ENCODE data around the gene NPSR1.
"Not testable (repeated sequence)": the region's sequence is repeated elsewhere in the genome, so short reads cannot be mapped to it uniquely, and the experiment has no call there.

The NPSR1 gene

DNA sequence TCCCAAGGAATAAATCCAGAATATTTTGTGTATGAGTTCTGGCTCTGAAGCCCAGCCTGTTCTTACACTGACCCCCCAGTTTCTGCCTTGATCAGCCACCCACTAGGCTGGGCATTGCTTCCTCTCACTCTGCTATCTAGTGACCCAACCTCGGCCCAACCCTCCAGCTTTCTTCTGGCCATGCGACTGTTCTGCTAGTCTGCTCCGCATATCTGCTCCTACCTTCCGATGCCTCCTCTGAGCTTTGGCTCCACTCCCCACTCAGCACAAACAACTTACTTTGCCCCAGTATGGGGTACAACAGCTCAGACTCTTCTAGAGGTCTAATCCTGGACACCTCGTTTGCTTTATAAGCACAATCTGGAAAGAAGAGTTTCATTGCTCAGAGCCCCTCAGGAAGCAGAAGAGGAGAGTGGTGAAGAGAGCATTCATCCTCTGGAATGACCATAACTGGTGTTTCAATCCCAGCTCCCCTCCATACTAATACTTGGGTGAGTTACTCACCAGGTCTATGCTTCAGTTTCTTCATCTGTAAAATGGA, 99.6 kb downstream of the NPSR1 start:
- no peak for DNase-seq (ENCODE audit: low read depth)

DNA sequence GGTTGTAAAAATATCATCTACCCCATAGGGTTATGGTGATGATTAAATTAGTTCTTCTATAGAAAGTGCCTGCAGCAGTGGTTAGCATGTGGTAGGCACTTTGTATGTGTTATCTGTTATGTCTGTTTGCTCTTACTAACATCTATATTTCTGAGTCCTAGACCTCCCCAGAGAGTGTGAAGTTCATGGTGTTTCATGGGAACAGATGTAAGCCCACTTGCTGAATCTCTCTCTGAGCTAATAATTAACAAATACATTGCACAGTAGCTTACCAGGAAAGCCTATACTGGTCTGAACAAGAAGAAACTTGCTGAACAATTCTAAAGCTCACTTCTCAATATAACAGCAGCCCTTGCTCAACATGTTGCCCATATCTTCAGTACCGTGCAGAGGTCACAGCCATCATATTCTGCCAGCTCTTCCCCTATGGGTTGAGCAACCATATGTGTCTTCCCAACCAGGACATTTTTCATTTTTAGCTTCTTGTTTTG, 100.1 kb downstream of the NPSR1 start:
- no peak for DNase-seq (ENCODE audit: low read depth)

DNA sequence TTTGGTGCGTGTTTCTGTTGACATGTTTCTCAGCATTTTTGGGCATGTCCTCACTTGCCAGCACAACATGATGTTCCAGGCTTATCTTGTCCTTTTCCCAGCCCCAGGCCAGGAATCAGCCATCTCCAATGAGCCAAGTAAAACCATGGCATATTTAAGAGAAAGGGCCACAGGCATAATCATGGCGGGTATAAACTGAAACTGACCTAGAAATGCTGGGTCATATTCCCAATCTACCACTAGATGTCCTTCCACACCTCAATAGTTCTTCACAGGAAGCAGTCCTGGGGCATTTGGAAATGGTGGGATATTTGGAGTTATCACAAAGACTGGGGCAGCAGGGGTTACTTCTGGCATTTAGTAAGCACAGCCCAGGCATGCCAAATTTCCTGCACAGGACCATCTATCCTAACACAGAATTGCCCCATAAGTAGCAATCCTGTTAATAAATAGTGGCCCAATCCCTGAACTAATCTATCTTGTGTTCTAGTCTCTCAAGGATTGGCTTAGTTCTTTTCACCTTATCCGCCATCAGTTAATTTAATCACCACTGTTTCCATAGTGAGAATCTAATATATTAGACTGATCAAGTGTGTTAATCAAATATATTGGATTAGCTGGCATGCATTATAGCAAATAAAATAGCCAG, 101.6 kb downstream of the NPSR1 start:
- DNase-seq (ENCODE audit: low read depth): peak; percentile 10

DNA sequence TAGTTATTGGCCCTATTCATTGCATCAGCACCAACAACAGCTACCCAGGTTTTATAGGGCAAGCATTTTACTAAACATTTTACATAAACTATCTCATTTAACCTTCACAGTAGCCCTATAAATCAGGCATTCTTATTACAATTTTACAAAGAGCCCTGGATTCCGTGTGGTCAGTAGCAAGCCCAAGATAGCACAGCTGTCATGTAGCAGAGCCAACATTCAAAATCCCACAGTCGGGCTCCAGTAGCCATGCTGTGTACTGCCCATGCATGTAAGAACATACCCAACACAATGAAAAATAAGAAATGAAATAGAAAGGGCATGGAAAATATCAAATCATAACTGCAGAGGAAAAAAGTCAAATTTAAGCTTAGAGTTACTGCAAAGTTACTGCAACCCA, 102.3 kb downstream of the NPSR1 start:
- DNase-seq (ENCODE audit: low read depth): no peak

DNA sequence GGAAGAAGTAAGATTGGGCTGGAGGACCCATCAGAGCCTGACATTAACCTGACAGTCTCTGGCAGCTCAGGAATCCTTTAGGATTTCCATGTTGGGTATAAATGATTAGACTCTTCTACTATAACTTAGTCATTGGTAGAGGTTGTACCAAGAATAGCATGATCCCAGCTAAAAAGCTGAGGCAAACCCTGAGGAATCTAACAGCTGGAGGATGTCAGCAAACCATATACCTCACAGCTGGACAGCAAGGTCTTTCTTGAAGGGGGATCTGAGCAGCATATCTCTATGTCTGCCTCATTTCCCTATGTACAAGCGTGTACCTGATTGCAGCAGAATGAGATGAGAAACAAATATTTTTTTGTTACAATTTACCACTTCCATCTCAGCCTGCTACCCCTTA, 103.2 kb downstream of the NPSR1 start:
- DNase-seq (ENCODE audit: low read depth): no peak

DNA sequence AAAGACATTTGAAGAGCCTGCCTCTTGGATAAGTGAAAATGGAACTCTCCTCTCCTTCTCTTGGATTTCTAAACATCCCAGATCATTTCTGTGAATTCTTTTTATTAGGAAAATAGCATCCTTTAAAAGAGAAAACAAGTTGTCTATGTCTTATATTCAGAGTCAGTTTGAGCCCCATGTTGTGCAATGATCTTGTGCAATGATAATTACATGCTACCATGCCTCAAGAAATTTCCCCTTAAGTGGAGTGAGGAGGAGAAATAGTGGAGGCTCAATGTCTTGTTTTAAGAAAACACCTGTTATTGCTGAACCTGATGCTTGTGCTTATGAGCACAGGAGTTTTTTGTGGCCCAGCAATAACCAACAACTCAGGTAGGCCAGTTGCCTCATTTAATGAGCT, 103.6 kb downstream of the NPSR1 start:
- no peak for DNase-seq (ENCODE audit: low read depth)

DNA sequence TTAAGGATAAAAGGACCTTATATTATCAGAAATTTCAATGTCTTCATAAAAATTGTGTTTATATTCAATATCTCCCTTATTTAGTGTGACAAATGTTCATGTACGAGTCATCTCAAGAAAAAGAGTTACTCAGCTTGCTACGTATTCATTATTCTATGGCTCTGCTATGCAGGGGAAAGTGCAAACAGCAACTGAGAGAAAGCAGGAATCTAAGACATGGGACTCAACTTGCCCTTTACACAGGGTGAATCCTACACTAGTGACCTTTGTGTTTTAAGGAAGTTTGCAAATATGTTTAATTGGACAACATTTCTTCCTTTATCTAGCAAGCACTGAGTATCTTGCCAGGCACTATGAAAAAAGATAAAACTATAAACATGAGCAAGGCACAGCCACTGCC, 104.7 kb downstream of the NPSR1 start:
- DNase-seq (ENCODE audit: low read depth): no peak

DNA sequence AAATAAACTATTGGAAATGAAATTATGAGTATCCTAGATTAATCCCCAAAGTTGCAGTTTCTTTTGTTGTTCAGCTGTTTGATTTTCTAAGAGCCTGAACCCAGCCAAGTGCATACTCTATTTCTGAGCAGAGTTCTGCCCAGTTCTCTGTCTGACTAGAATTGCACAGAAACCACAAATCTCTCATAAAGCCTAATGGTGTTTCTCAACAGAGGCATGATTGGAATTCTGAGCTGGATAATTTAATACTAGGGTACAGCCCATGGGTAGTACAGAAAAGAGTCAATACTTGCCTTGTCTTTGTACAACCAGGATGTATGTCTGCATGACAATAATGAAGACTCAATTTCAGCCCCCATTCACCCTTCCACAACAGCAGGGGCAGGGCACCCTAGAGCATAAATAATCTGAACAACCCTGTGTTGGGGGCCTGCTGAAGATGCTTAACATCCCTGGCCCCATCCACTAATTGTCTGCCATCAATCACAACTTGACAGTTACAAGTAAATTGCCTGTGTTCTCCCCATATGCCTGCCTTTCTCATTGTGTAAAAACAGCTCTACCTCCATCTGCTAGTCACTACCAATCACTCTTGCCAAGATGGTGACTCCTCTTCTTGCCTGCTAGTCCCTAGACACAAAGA, 114.4 kb downstream of the NPSR1 start:
- DNase-seq (ENCODE audit: low read depth): no peak

DNA sequence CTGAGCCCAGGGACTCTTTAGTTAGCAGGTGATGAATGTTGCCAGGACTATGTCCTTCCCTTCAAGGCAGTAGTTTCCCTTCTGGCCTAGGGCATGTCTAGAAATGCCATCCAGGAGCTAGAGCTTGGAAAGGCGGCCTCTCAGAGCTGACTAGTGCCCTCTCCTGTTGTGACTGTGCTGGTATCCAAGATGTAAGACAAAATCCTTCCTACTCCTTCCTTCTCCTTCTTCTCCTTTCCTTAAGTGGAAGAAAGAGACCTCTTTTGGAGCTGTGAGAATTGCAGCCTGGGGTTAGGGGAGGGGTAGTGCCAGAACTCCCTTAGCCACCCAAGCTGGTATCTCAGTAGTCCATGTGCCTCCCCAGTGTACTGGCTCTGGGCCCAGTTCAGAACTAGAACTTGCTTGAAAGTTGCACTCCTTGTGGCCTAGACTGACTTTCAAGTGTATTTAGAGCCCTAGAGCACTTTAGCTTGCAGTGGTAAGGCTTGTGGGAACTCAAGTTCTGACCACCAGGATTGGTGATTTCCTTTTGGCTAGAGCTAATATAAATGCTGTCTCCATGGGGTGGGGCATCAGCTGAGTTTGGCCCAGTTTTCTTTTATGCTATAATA, 118.8 kb downstream of the NPSR1 start:
- no peak for DNase-seq (ENCODE audit: low read depth)

DNA sequence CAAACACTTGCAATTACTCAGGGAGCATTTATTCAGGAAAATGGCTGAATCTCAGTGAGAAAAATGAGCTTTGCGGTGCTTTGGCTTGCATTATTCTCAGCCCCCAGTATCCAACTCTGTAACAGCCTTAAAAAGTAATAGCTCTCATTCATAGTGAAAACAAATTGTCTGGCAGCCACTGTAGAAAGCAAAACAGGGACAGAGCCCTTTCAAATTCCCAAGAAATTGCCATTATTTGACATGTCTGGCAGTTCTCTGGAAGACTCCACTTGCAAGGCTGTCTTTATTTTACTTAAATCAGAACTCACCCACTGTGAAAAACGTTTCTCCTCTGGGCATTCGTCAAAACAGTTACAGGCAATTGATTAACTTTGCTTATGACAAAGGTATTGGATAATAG, 122.5 kb downstream of the NPSR1 start:
- no peak for DNase-seq (ENCODE audit: low read depth)

DNA sequence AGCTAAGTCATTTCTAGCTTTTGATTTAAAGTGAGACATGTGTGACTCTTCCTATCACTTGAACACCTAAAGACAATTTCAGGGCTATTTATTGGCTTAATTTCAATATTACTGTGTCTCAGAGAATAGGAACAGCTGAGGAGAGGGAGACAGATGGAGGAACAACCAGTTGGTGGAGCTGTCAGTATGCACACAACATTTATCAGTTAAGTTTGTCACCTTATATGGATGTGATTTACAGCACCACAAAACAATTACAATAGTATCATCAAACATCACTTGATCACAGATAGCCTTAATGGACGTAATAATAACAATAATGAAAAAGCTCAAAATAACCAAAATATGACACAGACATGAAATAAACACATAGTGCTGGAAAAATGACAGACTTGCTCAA, 129.6 kb downstream of the NPSR1 start:
- no peak for DNase-seq (ENCODE audit: low read depth)

DNA sequence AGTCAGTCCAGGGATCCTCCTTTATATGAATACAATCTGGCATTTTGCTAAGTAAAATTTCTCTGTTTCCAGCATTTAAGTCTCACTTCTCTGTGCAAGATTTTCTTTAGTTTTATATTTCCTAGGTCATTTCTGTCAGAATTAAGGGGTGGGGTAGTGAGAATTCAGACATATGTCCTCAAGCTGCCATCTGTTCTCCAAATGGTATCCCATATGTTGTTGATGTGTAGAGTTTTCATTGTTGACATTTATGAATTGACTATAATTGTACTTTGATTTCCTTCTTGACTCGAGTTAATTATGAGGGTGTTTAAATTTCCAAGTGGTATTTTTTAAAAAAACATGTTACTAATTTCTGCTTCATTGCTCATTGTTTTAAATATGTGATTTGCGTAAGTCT, 148.8 kb downstream of the NPSR1 start:
- DNase-seq (ENCODE audit: low read depth): no peak

DNA sequence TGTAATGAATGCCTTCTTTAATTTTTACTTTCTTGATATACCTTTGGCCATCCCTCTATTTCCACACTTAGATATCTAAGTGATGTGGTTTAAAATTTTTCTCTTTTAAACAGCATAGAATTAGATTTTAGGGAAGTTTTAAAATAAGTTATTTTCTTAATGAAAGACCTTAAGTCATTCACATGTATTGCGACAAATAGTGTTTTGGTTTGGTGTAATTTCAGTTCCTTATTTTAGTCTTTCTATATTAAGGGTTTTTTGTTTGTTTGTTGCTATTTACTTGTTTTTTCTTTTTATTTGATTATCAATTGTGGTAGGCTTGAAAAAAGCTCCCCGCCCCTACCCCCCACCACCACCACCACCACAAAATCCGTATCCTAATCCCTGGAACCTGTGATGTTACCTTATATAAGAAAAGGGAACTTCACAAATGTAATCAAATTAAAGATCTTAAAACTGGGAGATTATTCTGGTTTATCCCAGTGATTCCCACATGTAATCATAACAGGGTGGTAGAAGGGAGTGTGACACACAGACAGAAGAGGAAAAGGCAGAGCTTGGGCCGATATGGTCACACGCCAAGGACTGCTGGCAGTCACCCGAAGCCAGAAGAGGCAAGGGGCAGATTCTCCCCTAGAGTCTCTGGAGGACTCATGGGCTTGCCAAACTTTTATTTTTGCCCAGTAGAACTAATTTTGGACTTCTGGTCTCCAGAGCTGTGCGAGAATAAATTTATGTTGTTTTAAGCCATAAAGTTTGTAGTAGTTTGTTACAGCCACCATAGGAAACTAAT, 149.7 kb downstream of the NPSR1 start:
- no peak for DNase-seq (ENCODE audit: low read depth)

DNA sequence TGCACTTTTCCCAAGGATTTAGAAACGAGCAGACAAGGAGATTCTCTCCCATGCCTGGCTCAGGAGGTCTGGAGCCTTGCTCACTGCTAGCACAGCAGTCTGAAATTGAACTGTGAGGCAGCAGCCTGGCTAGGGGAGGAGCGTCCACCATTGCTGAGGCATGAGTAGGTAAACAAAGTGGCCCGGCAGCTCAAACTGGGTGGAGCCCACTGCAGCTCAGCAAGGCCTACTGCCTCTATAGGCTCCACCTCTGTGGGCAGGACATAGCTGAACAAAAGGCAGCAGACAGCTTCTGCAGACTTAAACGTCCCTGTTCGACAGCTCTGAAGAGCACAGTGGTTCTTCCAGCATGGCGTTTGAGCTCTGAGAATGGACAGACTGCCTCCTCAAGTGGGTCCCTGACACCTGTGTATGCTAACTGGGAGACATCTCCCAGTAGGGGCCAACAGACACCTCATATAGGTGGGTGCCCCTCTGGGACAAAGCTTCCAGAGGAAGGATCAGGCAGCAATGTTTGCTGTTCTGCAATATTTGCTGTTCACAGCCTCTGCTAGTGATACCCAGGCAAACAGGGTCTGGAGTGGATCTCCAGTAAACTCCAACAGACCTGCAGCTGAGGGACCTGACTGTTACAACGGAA, 156.3 kb downstream of the NPSR1 start:
- DNase-seq (ENCODE audit: low read depth): not testable (repeated sequence)

DNA sequence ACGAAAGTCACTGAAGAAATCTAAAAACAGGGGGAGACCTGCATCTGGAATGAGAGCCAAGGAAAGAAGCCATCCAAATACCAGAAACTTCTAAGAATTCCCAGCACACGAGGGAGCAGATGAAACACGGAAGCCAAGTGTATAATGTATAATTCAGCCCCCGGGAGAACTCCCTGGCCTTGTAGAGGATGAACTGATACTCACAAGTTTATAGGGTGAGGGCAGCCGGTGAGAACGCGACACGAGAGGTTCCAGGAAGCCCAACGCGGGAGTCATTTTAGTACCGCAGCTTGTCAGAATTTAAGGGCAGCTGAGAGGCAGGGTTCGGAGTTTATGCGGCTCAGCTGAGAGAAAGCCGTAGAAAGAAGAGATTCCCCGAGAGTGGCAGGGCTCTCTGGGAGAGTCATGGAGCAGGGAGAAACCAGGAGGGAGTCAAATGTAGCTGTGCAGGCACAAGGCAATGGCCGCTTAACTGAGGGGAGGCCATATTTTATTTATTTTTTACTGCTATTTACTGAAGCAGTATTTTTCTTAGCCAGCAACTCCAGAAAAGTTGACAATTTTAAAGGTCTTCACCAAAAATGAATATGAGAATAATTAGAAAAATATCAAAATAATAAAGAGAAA, 164.0 kb downstream of the NPSR1 start:
- no peak for DNase-seq (ENCODE audit: low read depth)

DNA sequence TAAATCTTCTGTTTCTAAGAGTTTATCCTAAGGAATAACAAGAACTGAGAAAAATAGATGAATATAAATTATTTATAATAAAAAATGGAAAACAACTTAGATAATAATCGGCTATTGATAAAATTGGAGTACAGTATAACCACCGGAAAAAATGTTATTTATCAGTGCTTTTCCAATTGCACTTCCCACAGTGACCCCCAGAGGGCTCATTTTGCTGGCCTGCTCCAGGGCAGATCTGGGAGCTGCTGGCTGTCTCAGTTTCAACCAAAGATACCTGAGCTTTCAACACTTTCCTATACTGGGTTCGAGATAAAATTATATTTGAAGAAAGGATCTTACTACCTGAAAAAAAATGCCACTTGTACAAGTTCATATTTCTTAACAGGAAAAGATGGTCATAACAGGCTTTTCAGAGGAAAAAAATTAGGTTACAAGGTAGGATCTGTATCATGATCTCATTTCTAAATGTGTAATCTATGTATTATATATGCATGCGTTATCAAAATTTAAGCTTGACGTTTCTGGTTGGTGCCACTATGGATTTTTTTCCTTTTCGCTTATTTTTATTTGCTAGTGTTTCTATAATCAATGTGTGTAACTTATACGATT, 165.7 kb downstream of the NPSR1 start:
- DNase-seq (ENCODE audit: low read depth): peak; percentile 16

DNA sequence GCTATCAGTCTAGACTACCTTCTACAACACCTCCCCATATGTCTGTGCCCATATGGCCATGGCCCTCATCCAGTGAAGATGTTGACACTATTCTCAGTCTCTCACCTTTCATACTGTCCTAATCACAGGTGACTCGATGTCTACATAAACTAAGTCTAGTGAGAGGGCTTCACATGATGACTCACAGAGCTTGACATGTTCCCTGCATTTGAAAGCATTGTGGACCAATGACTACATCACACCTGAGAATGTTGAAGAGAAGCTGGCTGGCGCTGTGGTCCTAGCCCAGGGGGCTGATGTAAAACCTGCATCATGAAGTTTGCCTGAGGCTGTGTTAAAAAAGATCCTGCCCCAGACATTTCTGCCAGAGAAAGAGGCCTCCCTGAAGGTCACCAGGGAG, 167.2 kb downstream of the NPSR1 start:
- no peak for DNase-seq (ENCODE audit: low read depth)

DNA sequence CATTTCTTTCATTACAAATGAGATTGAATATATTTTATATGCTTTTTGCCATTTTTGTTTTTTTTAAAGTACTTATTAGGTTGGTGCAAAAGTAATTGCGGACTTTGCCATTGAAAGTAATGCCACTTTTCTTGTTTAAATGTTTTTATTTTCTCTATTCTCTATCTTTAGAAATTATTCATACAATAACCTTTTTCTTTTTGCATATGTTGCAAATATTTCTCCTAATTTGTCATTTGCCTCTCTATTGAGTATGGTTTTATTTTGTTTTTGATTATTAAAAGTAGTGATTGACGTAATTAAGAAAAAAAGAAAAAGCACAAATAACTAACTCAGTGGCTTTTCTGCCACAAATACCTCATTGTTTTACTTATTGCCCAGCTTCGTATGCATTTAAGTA, 172.4 kb downstream of the NPSR1 start:
- no peak for DNase-seq (ENCODE audit: low read depth)

DNA sequence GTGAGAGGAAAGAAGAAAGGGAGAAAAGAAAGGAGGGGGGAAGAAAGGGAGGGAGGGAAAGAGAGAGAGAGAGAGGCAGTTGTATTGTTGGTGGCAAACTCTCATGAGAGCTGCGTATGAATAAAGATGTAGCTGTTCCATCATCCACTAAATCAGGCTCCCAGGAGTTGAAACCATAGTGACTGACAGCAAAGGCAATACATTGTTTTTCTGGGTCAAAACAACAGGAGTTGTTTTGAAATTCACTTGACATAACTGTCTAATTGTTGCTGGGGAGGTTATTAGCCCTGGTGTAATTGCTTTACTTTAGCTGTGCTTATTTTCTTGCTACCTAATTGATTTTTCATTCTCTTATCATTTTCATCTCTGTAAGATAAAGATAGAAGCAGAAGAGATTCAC, 173.4 kb downstream of the NPSR1 start:
- DNase-seq (ENCODE audit: low read depth): no peak

DNA sequence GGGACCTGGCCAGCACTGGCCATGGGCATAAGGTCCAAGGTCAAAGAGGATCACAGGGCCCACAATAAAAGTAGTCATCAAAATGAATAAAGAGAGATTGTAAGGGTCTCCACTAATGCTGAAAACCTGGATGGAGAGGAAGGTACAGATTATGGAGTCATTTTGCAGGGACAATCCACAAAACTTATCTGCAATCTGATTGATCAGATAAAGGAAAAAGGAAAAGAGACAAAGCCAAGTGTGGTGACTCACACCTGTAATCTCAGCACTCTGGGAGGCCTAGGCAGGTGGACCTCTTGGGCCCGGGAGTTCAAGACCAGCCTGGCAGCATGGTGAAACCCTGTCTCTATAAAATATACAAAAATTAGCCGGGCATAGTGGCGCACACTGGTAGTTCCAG, 174.0 kb downstream of the NPSR1 start:
- no peak for DNase-seq (ENCODE audit: low read depth)
